ENCODE results near the gene WDR12. TPM values are rescaled to one million over a fixed set of nuclear protein-coding genes. Genes with fewer than 3 reads are reported as not detected.

WDR12 gene
- total and polyA plus RNA-seq, 7 donors = 3.3 to 23.0 (median 16.4) TPM

- 77 to 87% methylated on average over 3 of the region's 3 CpGs for WGBS, 2 donors
- Histone ChIP-seq H3K27me3 (no peaks in the 10 kb centered on the region), H3K9me3 (peaks cover 0 to 2% (median 0%) of the 10 kb centered on the region in 4 donors), H3K4me1 (no peaks in the 10 kb centered on the region), H3K27ac (no peak overlapping the region), H3K36me3 (peaks cover 0 to 42% (median 5%) of the 10 kb centered on the region in 4 donors), H3K4me3 (no peak overlapping the region)
- no peak for DNase-seq
- TF ChIP-seq POLR2AphosphoS5 (IDR thresholded peaks at IDR 0.05) (no peak), POLR2A (IDR thresholded peaks at IDR 0.05) (no peak), EP300 (IDR thresholded peaks at IDR 0.05) (no peak)
- TF ChIP-seq, protein P1, sequence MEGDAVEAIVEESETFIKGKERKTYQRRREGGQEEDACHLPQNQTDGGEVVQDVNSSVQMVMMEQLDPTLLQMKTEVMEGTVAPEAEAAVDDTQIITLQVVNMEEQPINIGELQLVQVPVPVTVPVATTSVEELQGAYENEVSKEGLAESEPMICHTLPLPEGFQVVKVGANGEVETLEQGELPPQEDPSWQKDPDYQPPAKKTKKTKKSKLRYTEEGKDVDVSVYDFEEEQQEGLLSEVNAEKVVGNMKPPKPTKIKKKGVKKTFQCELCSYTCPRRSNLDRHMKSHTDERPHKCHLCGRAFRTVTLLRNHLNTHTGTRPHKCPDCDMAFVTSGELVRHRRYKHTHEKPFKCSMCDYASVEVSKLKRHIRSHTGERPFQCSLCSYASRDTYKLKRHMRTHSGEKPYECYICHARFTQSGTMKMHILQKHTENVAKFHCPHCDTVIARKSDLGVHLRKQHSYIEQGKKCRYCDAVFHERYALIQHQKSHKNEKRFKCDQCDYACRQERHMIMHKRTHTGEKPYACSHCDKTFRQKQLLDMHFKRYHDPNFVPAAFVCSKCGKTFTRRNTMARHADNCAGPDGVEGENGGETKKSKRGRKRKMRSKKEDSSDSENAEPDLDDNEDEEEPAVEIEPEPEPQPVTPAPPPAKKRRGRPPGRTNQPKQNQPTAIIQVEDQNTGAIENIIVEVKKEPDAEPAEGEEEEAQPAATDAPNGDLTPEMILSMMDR (IDR thresholded peaks at IDR 0.05) = no peak
- intact Hi-C loops (cut with DNase I) = no loop called here
Measured at GRCh38 chr2:202944816-202945215, 33.3 kb upstream of the WDR12 start.

- no peak overlapping the region for H3K27ac ChIP-seq
- no peaks in the 10 kb centered on the region for H3K27me3 ChIP-seq
- no peak for DNase-seq
- WGBS, 2 donors = 17 to 61% methylated on average over 1 of the region's 1 CpG
- no peak overlapping the region for H3K4me3 ChIP-seq
- TF ChIP-seq EP300 (IDR thresholded peaks at IDR 0.05) (no peak), POLR2A (IDR thresholded peaks at IDR 0.05) (no peak)
- TF ChIP-seq, protein P1 (IDR thresholded peaks at IDR 0.05) = no peak
- H3K4me1 ChIP-seq = no peaks in the 10 kb centered on the region
- H3K9me3 ChIP-seq = peaks cover 0 to 2% (median 0%) of the 10 kb centered on the region in 4 donors
- H3K36me3 ChIP-seq = peaks cover 0 to 42% (median 5%) of the 10 kb centered on the region in 4 donors
- intact Hi-C loops (cut with DNase I) = no loop called here
Measured at GRCh38 chr2:202944408-202944807, 32.9 kb upstream of the WDR12 start.

- H3K27ac ChIP-seq = no peak overlapping the region
- no peak for DNase-seq
- H3K36me3 ChIP-seq = peaks cover 0 to 49% (median 3%) of the 10 kb centered on the region in 4 donors
- H3K27me3 ChIP-seq = no peaks in the 10 kb centered on the region
- no peak for TF ChIP-seq POLR2AphosphoS5 (IDR thresholded peaks at IDR 0.05)
- TF ChIP-seq POLR2A (IDR thresholded peaks at IDR 0.05) = no peak
- TF ChIP-seq, protein P1 (IDR thresholded peaks at IDR 0.05) = no peak
- no peak for TF ChIP-seq EP300 (IDR thresholded peaks at IDR 0.05)
- H3K9me3 ChIP-seq = peaks cover 0 to 2% (median 0%) of the 10 kb centered on the region in 4 donors
- no peak overlapping the region for H3K4me3 ChIP-seq
- WGBS, 2 donors = 96 to 97% methylated on average over 4 of the region's 4 CpGs
- no peaks in the 10 kb centered on the region for H3K4me1 ChIP-seq
- intact Hi-C loops (cut with DNase I) = no loop called here
Measured at GRCh38 chr2:202941771-202942170, 30.3 kb upstream of the WDR12 start.

- DNase-seq = no peak
- TF ChIP-seq, protein P1 (IDR thresholded peaks at IDR 0.05) = no peak
- TF ChIP-seq POLR2AphosphoS5 (IDR thresholded peaks at IDR 0.05) (no peak), EP300 (IDR thresholded peaks at IDR 0.05) (no peak), POLR2A (IDR thresholded peaks at IDR 0.05) (no peak)
- Histone ChIP-seq H3K27ac (no peak overlapping the region), H3K27me3 (no peaks in the 10 kb centered on the region), H3K36me3 (peaks cover 0 to 31% (median 3%) of the 10 kb centered on the region in 4 donors), H3K9me3 (no peaks in the 10 kb centered on the region), H3K4me3 (no peak overlapping the region), H3K4me1 (no peaks in the 10 kb centered on the region)
- intact Hi-C loops (cut with DNase I) = no loop called here
- 97 to 98% methylated on average over 3 of the region's 3 CpGs for WGBS, 2 donors
Measured at GRCh38 chr2:202938960-202939359, 27.5 kb upstream of the WDR12 start.

- H3K4me1 ChIP-seq = no peaks in the 10 kb centered on the region
- 97 to 99% methylated on average over 2 of the region's 2 CpGs for WGBS, 2 donors
- DNase-seq = no peak
- intact Hi-C loops (cut with DNase I) = no loop called here
- H3K9me3 ChIP-seq = no peaks in the 10 kb centered on the region
- H3K36me3 ChIP-seq = peaks cover 0 to 14% (median 0%) of the 10 kb centered on the region in 4 donors
- H3K27ac ChIP-seq = no peak overlapping the region
- no peak overlapping the region for H3K4me3 ChIP-seq
- TF ChIP-seq POLR2A (IDR thresholded peaks at IDR 0.05) (no peak), POLR2AphosphoS5 (IDR thresholded peaks at IDR 0.05) (no peak), EP300 (IDR thresholded peaks at IDR 0.05) (no peak)
- TF ChIP-seq, protein P1 (IDR thresholded peaks at IDR 0.05) = no peak
- H3K27me3 ChIP-seq = no peaks in the 10 kb centered on the region
Measured at GRCh38 chr2:202934456-202934855, 23.0 kb upstream of the WDR12 start.
